SK-N-SH (cell line): ENCODE data around the gene PNMA1. TPM values are rescaled to one million over a fixed set of nuclear protein-coding genes. Genes with fewer than 3 reads are reported as not detected.

Experiments used
- CTCF ChIA-PET: fragments of 300-600, 350-600 bp; formaldehyde crosslinking; extraction: SDS; loops from one replicate; lab custom pipeline; 2021; lab: Yijun Ruan, JAX
- POLR2A ChIA-PET: fragments of 350-600 bp; sonication (Branson Sonifier 250); formaldehyde crosslinking; extraction: SDS; loops from one replicate; lab custom pipeline; 2020; ENCODE audit warnings: antibody characterized with exemption, inconsistent platforms; lab: Yijun Ruan, JAX
- DNase-seq: peaks from one replicate; pipeline ENCODE4 v3.0.0; 2012
- H2AFZ ChIP-seq: fragments of 200-600 bp; sonication (generic); 2 replicates; pipeline ENCODE4 v1.8.1; 2016; ENCODE audit warnings: antibody characterized with exemption, mild to moderate bottlenecking, low read depth
- H3F3A ChIP-seq: fragments of 200-600 bp; sonication (generic); replicated peaks from 2 replicates; pipeline ENCODE3; 2016; ENCODE audit warnings: antibody characterized with exemption, mild to moderate bottlenecking; ENCODE audit not compliant: insufficient read depth
- H3K27ac ChIP-seq, 2 experiments: fragments of 200-500 bp in 1 of 2; fragments of 200-600 bp in 1 of 2; sonication (Bioruptor generic) in 1 of 2; sonication (generic), shearing (Covaris generic) in 1 of 2; 2 replicates each; pipeline versions ENCODE4 v1.5.1 to v1.6.1; 2014 to 2016; ENCODE audit warnings: low read depth in 2 of 2, inconsistent platforms in 1 of 2, low read length in 1 of 2, mild to moderate bottlenecking in 1 of 2, mixed read lengths in 1 of 2
- H3K27me3 ChIP-seq: fragments of 200-600 bp; sonication (generic), shearing (Covaris generic); 2 replicates; pipeline ENCODE4 v1.6.1; 2016; ENCODE audit warnings: mixed run types; ENCODE audit not compliant: insufficient read depth
- H3K36me3 ChIP-seq, 2 experiments: fragments of 200-500 bp in 1 of 2; fragments of 200-600 bp in 1 of 2; sonication (Bioruptor generic) in 1 of 2; sonication (generic) in 1 of 2; replicated peaks in 1 of 2; 2 replicates each; pipeline versions ENCODE3 to v1.5.1; 2014 to 2016; ENCODE audit warnings: low read length in 1 of 2, mild to moderate bottlenecking in 1 of 2; ENCODE audit not compliant: insufficient read depth in 2 of 2, control insufficient read depth in 1 of 2
- H3K4me1 ChIP-seq, 2 experiments: fragments of 200-500 bp in 1 of 2; fragments of 200-600 bp in 1 of 2; sonication (Bioruptor generic) in 1 of 2; sonication (generic), shearing (Covaris generic) in 1 of 2; 2 replicates each; pipeline versions ENCODE4 v1.5.1 to v1.6.1; 2014 to 2016; ENCODE audit warnings: low read depth in 1 of 2, low read length in 1 of 2, mixed run types in 1 of 2; ENCODE audit not compliant: insufficient read depth in 2 of 2, control insufficient read depth in 1 of 2
- H3K4me2 ChIP-seq: fragments of 200-600 bp; sonication (generic), shearing (Covaris generic); 2 replicates; pipeline ENCODE4 v1.6.1; 2017; ENCODE audit warnings: mixed run types
- H3K4me3 ChIP-seq, 2 experiments: fragments of 200-500 bp in 1 of 2; fragments of 200-600 bp in 1 of 2; sonication (Bioruptor generic) in 1 of 2; sonication (generic), shearing (Covaris generic) in 1 of 2; 2 replicates each; pipeline versions ENCODE4 v1.5.1 to v1.8.1; 2014 to 2016; ENCODE audit warnings: low read depth in 2 of 2, inconsistent platforms in 1 of 2, low read length in 1 of 2, mild to moderate bottlenecking in 1 of 2, mixed read lengths in 1 of 2, moderate library complexity in 1 of 2
- H3K79me2 ChIP-seq: fragments of 200-600 bp; sonication (generic); 2 replicates; pipeline ENCODE4 v1.8.1; 2017; ENCODE audit warnings: mild to moderate bottlenecking; ENCODE audit not compliant: insufficient read depth
- H3K9ac ChIP-seq: fragments of 200-600 bp; sonication (generic); 2 replicates; pipeline ENCODE4 v1.6.1; 2017; ENCODE audit warnings: mixed run types
- H3K9me2 ChIP-seq: fragments of 200-600 bp; sonication (generic); 2 replicates; pipeline ENCODE4 v1.6.1; 2017; ENCODE audit warnings: mixed run types
- H3K9me3 ChIP-seq: fragments of 200-600 bp; sonication (generic); 2 replicates; pipeline ENCODE4 v1.6.1; 2017; ENCODE audit warnings: mixed run types, mild to moderate bottlenecking, moderate library complexity
- H4K20me1 ChIP-seq: fragments of 200-600 bp; sonication (generic); 2 replicates; pipeline ENCODE4 v1.6.1; 2017; ENCODE audit warnings: mild to moderate bottlenecking, mixed run types; ENCODE audit not compliant: insufficient read depth
- GABPA ChIP-seq: IDR thresholded peaks from 2 replicates; pipeline ENCODE4 v1.4.0; 2012; ENCODE audit warnings: low read depth, mild to moderate bottlenecking
- JUND ChIP-seq: IDR thresholded peaks from 2 replicates; pipeline ENCODE4 v1.4.0; 2012
- MXI1 ChIP-seq: IDR thresholded peaks from 2 replicates; pipeline ENCODE4 v1.6.1; 2012; ENCODE audit warnings: mild to moderate bottlenecking, low read depth, low read length, improper control_type of control experiment
- NFIC ChIP-seq: IDR thresholded peaks from 2 replicates; pipeline ENCODE4 v1.4.0; 2012; ENCODE audit warnings: borderline replicate concordance
- PBX3 ChIP-seq: IDR thresholded peaks from 2 replicates; pipeline ENCODE4; 2012
- POLR2AphosphoS5 ChIP-seq: IDR thresholded peaks from 2 replicates; pipeline ENCODE4 v1.6.1; 2012; ENCODE audit warnings: low read depth, low read length
- RAD21 ChIP-seq: IDR thresholded peaks from 2 replicates; pipeline ENCODE4 v1.6.1; 2012; ENCODE audit warnings: mild to moderate bottlenecking, low read length
- RCOR1 ChIP-seq: fragments of 150-350 bp; IDR thresholded peaks from 2 replicates; pipeline ENCODE4 v1.6.1; 2017; ENCODE audit warnings: antibody characterized with exemption, low read length
- RXRA ChIP-seq: IDR thresholded peaks from 2 replicates; pipeline ENCODE4 v1.4.0; 2012; ENCODE audit warnings: low read depth, mild to moderate bottlenecking, borderline replicate concordance
- SIN3A ChIP-seq: IDR thresholded peaks from 2 replicates; pipeline ENCODE4 v1.6.1; 2012; ENCODE audit warnings: low read depth, mild to moderate bottlenecking, low read length, moderate library complexity, borderline replicate concordance
- TAF1 ChIP-seq: IDR thresholded peaks from 2 replicates; pipeline ENCODE4 v1.6.1; 2012; ENCODE audit warnings: low read depth, mild to moderate bottlenecking, low read length, moderate library complexity, borderline replicate concordance
- TCF12 ChIP-seq: IDR thresholded peaks from 2 replicates; pipeline ENCODE4 v1.4.0; 2012
- WGBS: methylation state at CpG from one replicate; pipeline ENCODE4 v1.1.6; 2017; ENCODE audit warnings: low lambda C conversion rate; 5-methylcytosine and 5-hydroxymethylcytosine counted together
- polyA plus RNA-seq, 3 experiments: library from polyadenylated mRNA; depleted of rRNA; stranded (reverse); fragments of >200 nt; gene quantifications; 2 replicates each; pipeline ENCODE4 v1.2.3, GENCODE V29; 2012
- TF ChIP-seq, protein P1 (sequence below): IDR thresholded peaks from 2 replicates; pipeline ENCODE4 v1.4.0; 2012; ENCODE audit warnings: low read depth, borderline replicate concordance
- TF ChIP-seq, protein P2 (sequence below): IDR thresholded peaks from 2 replicates; pipeline ENCODE4 v1.6.1; 2012; ENCODE audit warnings: mild to moderate bottlenecking, low read depth, low read length, moderate library complexity

Gene PNMA1
- polyA plus RNA-seq, 1 of the 3 experiments (the other 2 are of a cell fraction), result 31.5 TPM

GRCh38 chr14:73680821-73681220 is 33.4 kb downstream of the PNMA1 start:
- H3F3A ChIP-seq, result peaks cover 4% of the 10 kb centered on the region
- CTCF ChIA-PET, result no interaction called here
- no peak overlapping the region for H3K27ac ChIP-seq
- peaks cover 0 to 14% of the 10 kb centered on the region in 2 experiments for H3K36me3 ChIP-seq
- H3K9ac ChIP-seq, result no peak overlapping the region
- no peak for DNase-seq
- TF ChIP-seq RCOR1, result no peak
- TF ChIP-seq TCF12, result no peak
- no peak for TF ChIP-seq POLR2AphosphoS5
- no peak for TF ChIP-seq NFIC
- no peak for TF ChIP-seq GABPA
- TF ChIP-seq, protein P1, sequence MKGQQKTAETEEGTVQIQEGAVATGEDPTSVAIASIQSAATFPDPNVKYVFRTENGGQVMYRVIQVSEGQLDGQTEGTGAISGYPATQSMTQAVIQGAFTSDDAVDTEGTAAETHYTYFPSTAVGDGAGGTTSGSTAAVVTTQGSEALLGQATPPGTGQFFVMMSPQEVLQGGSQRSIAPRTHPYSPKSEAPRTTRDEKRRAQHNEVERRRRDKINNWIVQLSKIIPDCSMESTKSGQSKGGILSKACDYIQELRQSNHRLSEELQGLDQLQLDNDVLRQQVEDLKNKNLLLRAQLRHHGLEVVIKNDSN, result no peak
- TF ChIP-seq JUND, result no peak
- no peak for TF ChIP-seq MXI1
- TF ChIP-seq TAF1, result no peak
- no peak for TF ChIP-seq RAD21
- no peak for TF ChIP-seq RXRA
- TF ChIP-seq SIN3A, result no peak
- TF ChIP-seq PBX3, result no peak
- TF ChIP-seq, protein P2, sequence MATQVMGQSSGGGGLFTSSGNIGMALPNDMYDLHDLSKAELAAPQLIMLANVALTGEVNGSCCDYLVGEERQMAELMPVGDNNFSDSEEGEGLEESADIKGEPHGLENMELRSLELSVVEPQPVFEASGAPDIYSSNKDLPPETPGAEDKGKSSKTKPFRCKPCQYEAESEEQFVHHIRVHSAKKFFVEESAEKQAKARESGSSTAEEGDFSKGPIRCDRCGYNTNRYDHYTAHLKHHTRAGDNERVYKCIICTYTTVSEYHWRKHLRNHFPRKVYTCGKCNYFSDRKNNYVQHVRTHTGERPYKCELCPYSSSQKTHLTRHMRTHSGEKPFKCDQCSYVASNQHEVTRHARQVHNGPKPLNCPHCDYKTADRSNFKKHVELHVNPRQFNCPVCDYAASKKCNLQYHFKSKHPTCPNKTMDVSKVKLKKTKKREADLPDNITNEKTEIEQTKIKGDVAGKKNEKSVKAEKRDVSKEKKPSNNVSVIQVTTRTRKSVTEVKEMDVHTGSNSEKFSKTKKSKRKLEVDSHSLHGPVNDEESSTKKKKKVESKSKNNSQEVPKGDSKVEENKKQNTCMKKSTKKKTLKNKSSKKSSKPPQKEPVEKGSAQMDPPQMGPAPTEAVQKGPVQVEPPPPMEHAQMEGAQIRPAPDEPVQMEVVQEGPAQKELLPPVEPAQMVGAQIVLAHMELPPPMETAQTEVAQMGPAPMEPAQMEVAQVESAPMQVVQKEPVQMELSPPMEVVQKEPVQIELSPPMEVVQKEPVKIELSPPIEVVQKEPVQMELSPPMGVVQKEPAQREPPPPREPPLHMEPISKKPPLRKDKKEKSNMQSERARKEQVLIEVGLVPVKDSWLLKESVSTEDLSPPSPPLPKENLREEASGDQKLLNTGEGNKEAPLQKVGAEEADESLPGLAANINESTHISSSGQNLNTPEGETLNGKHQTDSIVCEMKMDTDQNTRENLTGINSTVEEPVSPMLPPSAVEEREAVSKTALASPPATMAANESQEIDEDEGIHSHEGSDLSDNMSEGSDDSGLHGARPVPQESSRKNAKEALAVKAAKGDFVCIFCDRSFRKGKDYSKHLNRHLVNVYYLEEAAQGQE, result no peak
- H3K4me3 ChIP-seq, result no peak overlapping the region
- no peaks in the 10 kb centered on the region for H4K20me1 ChIP-seq
- no peaks in the 10 kb centered on the region for H3K27me3 ChIP-seq
- POLR2A ChIA-PET, result no interaction called here
- H3K4me2 ChIP-seq, result no peak overlapping the region
- H2AFZ ChIP-seq, result no peak overlapping the region
- no peaks in the 10 kb centered on the region for H3K4me1 ChIP-seq
- H3K79me2 ChIP-seq, result no peaks in the 10 kb centered on the region
- H3K9me2 ChIP-seq, result no peaks in the 10 kb centered on the region
- 91% methylated on average over 5 of the region's 5 CpGs for WGBS
- H3K9me3 ChIP-seq, result no peaks in the 10 kb centered on the region

GRCh38 chr14:73678698-73679097 is 35.5 kb downstream of the PNMA1 start:
- 96% methylated on average over 4 of the region's 4 CpGs for WGBS

More at GRCh38 chr14:73678698-73679097, 35.5 kb downstream of the PNMA1 start:
- Histone ChIP-seq H3K9me2 (no peaks in the 10 kb centered on the region), H3K27me3 (no peaks in the 10 kb centered on the region), H3K4me3 (no peak overlapping the region), H3K79me2 (no peaks in the 10 kb centered on the region), H3K4me2 (no peak overlapping the region), H3F3A (peaks cover 4% of the 10 kb centered on the region), H2AFZ (no peak overlapping the region), H3K4me1 (no peaks in the 10 kb centered on the region), H3K9me3 (no peaks in the 10 kb centered on the region), H3K36me3 (peaks cover 0 to 3% of the 10 kb centered on the region in 2 experiments), H3K9ac (no peak overlapping the region), H4K20me1 (no peaks in the 10 kb centered on the region), H3K27ac (no peak overlapping the region)
- ChIA-PET POLR2A (no interaction called here), CTCF (no interaction called here)
- no peak for DNase-seq
- no peak for TF ChIP-seq SIN3A
